CD8-positive, alpha-beta memory T cell (primary cell): ENCODE results near the gene CCDC181. TPM values are rescaled to one million over a fixed set of nuclear protein-coding genes. Genes with fewer than 3 reads are reported as not detected.

ENCODE experiments used
- CTCF ChIA-PET: fragments of 350-600 bp; sonication (Branson Sonifier 250); formaldehyde crosslinking; loops from one replicate; lab custom pipeline; 2021; ENCODE audit warnings: antibody characterized with exemption; lab: Charles Lee
- POLR2A ChIA-PET: fragments of 350-600 bp; sonication (Branson Sonifier 250); formaldehyde crosslinking; loops from one replicate; lab custom pipeline; 2021; ENCODE audit warnings: antibody characterized with exemption; lab: Charles Lee
- DNase-seq, 5 donors: peaks; one replicate each; pipeline versions ENCODE4 v3.0.0 to v3.0.0-alpha.2; 2020 to 2022; ENCODE audit warnings: mixed read lengths in 1 of 5
- H3K27ac ChIP-seq: one replicate; pipeline ENCODE4 v1.7.0; 2013; ENCODE audit warnings: low read depth, mild to moderate bottlenecking, low read length, moderate library complexity
- H3K27me3 ChIP-seq: 2 replicates; pipeline ENCODE4 v1.7.0; 2013; ENCODE audit warnings: low read length, mild to moderate bottlenecking; ENCODE audit not compliant: insufficient read depth, poor library complexity, severe bottlenecking
- H3K36me3 ChIP-seq: 2 replicates; pipeline ENCODE4 v1.7.0; 2013; ENCODE audit warnings: mild to moderate bottlenecking, low read length, moderate library complexity; ENCODE audit not compliant: insufficient read depth
- H3K4me1 ChIP-seq: 2 replicates; pipeline ENCODE4 v1.7.0; 2013; ENCODE audit warnings: mild to moderate bottlenecking, low read length, moderate library complexity; ENCODE audit not compliant: insufficient read depth
- H3K4me3 ChIP-seq: 2 replicates; pipeline ENCODE4 v1.7.0; 2013; ENCODE audit warnings: mild to moderate bottlenecking, low read length
- H3K9me3 ChIP-seq: 2 replicates; pipeline ENCODE4 v1.7.0; 2013; ENCODE audit warnings: mild to moderate bottlenecking, low read length
- H3K27ac Mint-ChIP-seq, 8 donors: one replicate each; pipeline ENCODE4 v1.8.0; 2020 to 2021; ENCODE audit warnings: mixed read lengths in 8 of 8, mild to moderate bottlenecking in 6 of 8, inconsistent platforms in 3 of 8, moderate library complexity in 3 of 8
- H3K27me3 Mint-ChIP-seq, 2 donors: one replicate each; pipeline ENCODE4 v1.8.0; 2020 to 2021; ENCODE audit warnings: mixed read lengths in 2 of 2, mild to moderate bottlenecking in 1 of 2, moderate library complexity in 1 of 2
- H3K36me3 Mint-ChIP-seq, 3 donors: one replicate each; pipeline ENCODE4 v1.8.0; 2020 to 2021; ENCODE audit warnings: mixed read lengths in 3 of 3, inconsistent platforms in 1 of 3, mild to moderate bottlenecking in 1 of 3
- H3K4me1 Mint-ChIP-seq, 3 donors: one replicate each; pipeline ENCODE4 v1.8.0; 2020 to 2021; ENCODE audit warnings: mixed read lengths in 3 of 3, inconsistent platforms in 1 of 3, mild to moderate bottlenecking in 1 of 3
- H3K4me3 Mint-ChIP-seq, 7 donors: one replicate each; pipeline ENCODE4 v1.8.0; 2020 to 2021; ENCODE audit warnings: mixed read lengths in 7 of 7, mild to moderate bottlenecking in 6 of 7, moderate library complexity in 4 of 7, inconsistent platforms in 2 of 7
- H3K9me3 Mint-ChIP-seq, 5 donors: one replicate each; pipeline ENCODE4 v1.8.0; 2020 to 2022; ENCODE audit warnings: mixed read lengths in 5 of 5, mild to moderate bottlenecking in 3 of 5, moderate library complexity in 2 of 5, inconsistent platforms in 1 of 5
- polyA plus RNA-seq: library from polyadenylated mRNA; unstranded; fragments of 300-500 nt; fragmentation: Illumina TruSeq; gene quantifications from one replicate; pipeline ENCODE4 v1.2.3, GENCODE V29; 2021
- total RNA-seq, 2 experiments: library from RNA; stranded (reverse); gene quantifications; one replicate each; pipeline ENCODE4 v1.2.3, GENCODE V29; 2021

CCDC181 gene
- total and polyA plus RNA-seq, 3 experiments from 2014 or later, result 0.24 to 0.26 TPM; not detected in 1

DNA sequence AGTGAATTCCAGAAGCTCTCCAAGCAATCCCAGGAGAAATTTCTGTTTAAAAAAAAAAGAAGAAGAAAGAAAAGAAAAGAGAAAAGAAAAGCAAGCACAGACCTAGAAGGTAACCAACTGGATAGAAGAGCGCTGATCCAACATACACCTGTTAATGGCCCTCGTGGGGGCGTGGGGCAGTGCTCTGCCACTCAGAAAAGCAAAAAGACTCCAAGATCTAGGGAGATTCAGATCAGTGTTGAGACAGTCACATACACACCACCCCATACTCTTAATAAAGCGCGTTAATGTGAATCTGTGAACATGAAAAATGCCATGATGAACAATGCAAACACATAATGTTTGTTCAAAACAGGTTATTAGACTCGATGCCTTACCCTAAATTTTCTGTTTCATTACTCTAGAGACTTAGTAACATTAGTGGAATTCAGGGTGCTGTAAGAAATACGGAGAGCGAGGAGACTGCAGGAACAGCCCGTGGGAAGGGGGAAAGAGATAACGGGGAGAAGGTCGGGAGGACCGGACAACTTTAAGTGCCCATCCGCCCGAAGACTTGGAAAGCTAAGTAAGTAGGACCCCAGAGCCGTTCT is 60.1 kb downstream of the CCDC181 start:
- H3K27me3 ChIP-seq, result no peaks in the 10 kb centered on the region
- peak overlapping the region; percentile 93 for H3K4me3 ChIP-seq
- no peak overlapping the region for H3K27ac Mint-ChIP-seq
- ChIA-PET CTCF (interaction anchor here (1.1 to 3.0 kb wide), 3 partner anchors 19 to 1025 kb away, joined by 3 to 14 read pairs (median 6); no protein-coding TSS in a partner anchor), POLR2A (interaction anchor here (0.7 to 1.0 kb wide), 3 partner anchors 61 to 1024 kb away, joined by 3 read pairs; no protein-coding TSS in a partner anchor)
- H3K4me1 ChIP-seq, result peaks cover 22% of the 10 kb centered on the region
- peaks cover 10 to 23% (median 13%) of the 10 kb centered on the region in 3 donors for H3K36me3 Mint-ChIP-seq
- no peaks in the 10 kb centered on the region for H3K9me3 ChIP-seq
- no peak overlapping the region for H3K4me3 Mint-ChIP-seq
- H3K27ac ChIP-seq, result peak overlapping the region; percentile 92
- H3K9me3 Mint-ChIP-seq, result peaks cover 0 to 3% (median 0%) of the 10 kb centered on the region in 5 donors
- H3K4me1 Mint-ChIP-seq, result peaks cover 44 to 56% (median 44%) of the 10 kb centered on the region in 3 donors
- H3K27me3 Mint-ChIP-seq, result no peaks in the 10 kb centered on the region
- peaks cover 3% of the 10 kb centered on the region for H3K36me3 ChIP-seq
- DNase-seq, result no peak

DNA sequence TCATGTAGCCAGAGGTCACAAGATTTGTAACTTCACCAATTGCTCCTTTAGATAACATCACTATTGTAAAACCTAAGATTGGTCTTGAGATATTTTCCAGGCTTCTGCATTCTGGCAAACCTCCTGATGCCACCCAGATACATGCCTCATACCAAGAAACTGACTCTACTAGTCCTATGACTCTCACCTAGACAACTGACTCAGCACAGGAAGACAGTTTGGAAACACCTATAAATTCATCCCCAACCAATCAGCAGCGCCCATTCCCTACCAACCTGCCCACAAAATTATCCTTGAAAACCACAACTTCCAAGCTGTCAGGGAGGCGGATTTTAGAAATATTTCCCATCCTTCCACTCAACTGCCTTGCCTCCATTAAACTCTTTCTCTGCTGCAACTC is 62.3 kb downstream of the CCDC181 start:
- Mint-ChIP-seq H3K27ac (peak overlapping the region in 5 of 8 donors; percentile 1 to 75 (median 23)), H3K36me3 (peaks cover 2 to 7% (median 5%) of the 10 kb centered on the region in 3 donors), H3K4me3 (no peak overlapping the region), H3K27me3 (no peaks in the 10 kb centered on the region), H3K9me3 (peaks cover 0 to 3% (median 0%) of the 10 kb centered on the region in 5 donors), H3K4me1 (peaks cover 26 to 41% (median 30%) of the 10 kb centered on the region in 3 donors)
- Histone ChIP-seq H3K27ac (no peak overlapping the region), H3K36me3 (no peaks in the 10 kb centered on the region), H3K27me3 (no peaks in the 10 kb centered on the region), H3K4me1 (peaks cover 11% of the 10 kb centered on the region), H3K9me3 (no peaks in the 10 kb centered on the region), H3K4me3 (no peak overlapping the region)
- ChIA-PET POLR2A (no interaction called here), CTCF (interaction anchor here (1.1 to 1.9 kb wide), 3 partner anchors 16 to 1022 kb away, joined by 3 to 8 read pairs (median 5); no protein-coding TSS in a partner anchor)
- no peak for DNase-seq

DNA sequence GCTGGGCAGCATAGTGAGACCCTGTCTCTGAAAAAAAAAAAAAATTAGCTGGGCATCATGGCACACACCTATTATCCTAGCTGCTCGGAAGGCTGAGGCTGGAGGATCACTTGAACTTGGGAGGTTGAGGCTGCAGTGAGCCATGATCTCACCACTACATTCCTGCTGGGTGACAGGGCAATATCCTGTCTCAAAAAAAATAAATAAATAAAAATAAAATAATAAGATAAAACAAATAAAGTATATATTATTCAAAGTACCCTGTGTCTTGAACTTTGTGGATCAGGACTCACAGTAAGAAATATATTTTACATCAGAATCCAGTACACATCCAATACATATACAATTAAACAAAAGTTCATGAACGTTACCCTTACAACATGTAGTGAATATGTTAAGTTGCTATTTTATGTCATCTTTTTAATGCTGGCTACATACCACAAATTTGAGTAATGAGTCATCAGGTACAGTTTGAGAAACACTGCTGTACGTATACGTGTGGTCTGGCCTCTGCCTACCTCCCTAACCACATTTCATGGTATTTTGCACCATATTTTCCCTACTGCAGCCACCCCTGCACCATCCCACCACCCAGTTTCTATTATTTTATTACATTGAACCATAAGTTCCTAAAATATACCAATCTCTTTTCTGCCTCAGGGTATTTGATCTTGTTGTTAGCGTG is 64.1 kb downstream of the CCDC181 start:
- Mint-ChIP-seq H3K27ac (peak overlapping the region in 7 of 8 donors; percentile 12 to 80 (median 54)), H3K4me3 (peak overlapping the region in 3 of 7 donors; percentile 38 to 59 (median 47)), H3K9me3 (peaks cover 0 to 3% (median 0%) of the 10 kb centered on the region in 5 donors), H3K4me1 (peaks cover 21 to 35% (median 24%) of the 10 kb centered on the region in 3 donors), H3K27me3 (no peaks in the 10 kb centered on the region), H3K36me3 (peaks cover 0 to 4% (median 2%) of the 10 kb centered on the region in 3 donors)
- no peaks in the 10 kb centered on the region for H3K36me3 ChIP-seq
- ChIA-PET CTCF (interaction anchor here (1.3 to 1.5 kb wide), 4 partner anchors 15 to 1020 kb away, joined by 3 to 7 read pairs (median 4); no protein-coding TSS in a partner anchor), POLR2A (interaction anchor here (0.5 kb wide), 1 partner anchor 932 kb away, joined by 3 read pairs; no protein-coding TSS in a partner anchor)
- H3K4me1 ChIP-seq, result peaks cover 5% of the 10 kb centered on the region
- H3K4me3 ChIP-seq, result no peak overlapping the region
- H3K27me3 ChIP-seq, result no peaks in the 10 kb centered on the region
- no peak overlapping the region for H3K27ac ChIP-seq
- no peaks in the 10 kb centered on the region for H3K9me3 ChIP-seq
- peak in 2 of 5 donors; percentile 7 to 51 for DNase-seq

DNA sequence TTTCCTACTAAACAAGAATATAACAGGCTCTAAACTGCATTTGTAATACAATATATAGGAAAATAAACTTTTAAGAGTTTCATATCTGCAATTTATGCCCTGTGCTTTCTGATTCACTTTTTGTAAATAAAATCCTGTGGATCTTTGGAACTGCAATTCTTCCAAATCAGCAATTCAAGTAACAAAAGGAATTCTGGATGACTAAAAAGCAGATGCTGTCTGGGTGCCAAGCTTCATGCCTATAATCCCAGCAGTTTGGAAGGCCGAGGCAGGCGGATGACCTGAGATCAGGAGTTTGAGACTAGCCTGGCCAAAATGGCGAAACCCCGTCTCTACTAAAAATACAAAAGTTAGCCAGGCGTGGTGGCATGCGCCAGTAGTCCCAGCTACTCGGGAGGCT is 66.0 kb downstream of the CCDC181 start:
- no peaks in the 10 kb centered on the region for H3K27me3 Mint-ChIP-seq
- ChIA-PET POLR2A (interaction anchor here (0.6 kb wide), 1 partner anchor 13 kb away, joined by 9 read pairs; no protein-coding TSS in a partner anchor), CTCF (interaction anchor here (1.0 to 1.5 kb wide), 2 partner anchors 13 to 1014 kb away, joined by 3 read pairs; no protein-coding TSS in a partner anchor)
- peaks cover 21 to 35% (median 24%) of the 10 kb centered on the region in 3 donors for H3K4me1 Mint-ChIP-seq
- H3K4me1 ChIP-seq, result no peaks in the 10 kb centered on the region
- no peaks in the 10 kb centered on the region for H3K9me3 ChIP-seq
- H3K27ac ChIP-seq, result no peak overlapping the region
- no peak overlapping the region for H3K4me3 Mint-ChIP-seq
- H3K36me3 ChIP-seq, result no peaks in the 10 kb centered on the region
- no peaks in the 10 kb centered on the region for H3K27me3 ChIP-seq
- H3K9me3 Mint-ChIP-seq, result peaks cover 0 to 3% (median 0%) of the 10 kb centered on the region in 5 donors
- H3K36me3 Mint-ChIP-seq, result peaks cover 0 to 4% (median 2%) of the 10 kb centered on the region in 3 donors
- no peak for DNase-seq
- no peak overlapping the region for H3K4me3 ChIP-seq
- no peak overlapping the region for H3K27ac Mint-ChIP-seq

DNA sequence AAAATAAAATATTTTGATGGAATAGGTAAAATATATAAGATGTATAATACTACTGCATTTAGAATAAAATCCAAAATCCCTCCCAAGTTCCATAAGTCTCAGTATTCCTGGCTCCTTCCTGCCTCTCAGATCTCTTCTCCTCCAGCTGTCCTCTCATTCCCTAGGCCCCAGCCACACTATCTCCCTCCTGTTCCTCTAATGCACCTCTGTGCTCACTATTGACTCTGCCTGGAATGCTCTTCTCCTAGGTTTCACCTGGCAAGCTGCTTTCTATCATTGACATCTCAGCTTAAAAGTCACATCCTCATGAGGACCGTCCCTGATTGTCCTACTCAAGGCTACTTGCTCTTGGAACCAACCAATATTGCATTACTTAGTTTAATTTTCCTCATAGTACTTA is 66.9 kb downstream of the CCDC181 start:
- H3K4me1 ChIP-seq, result no peaks in the 10 kb centered on the region
- no peaks in the 10 kb centered on the region for H3K36me3 ChIP-seq
- Mint-ChIP-seq H3K27me3 (no peaks in the 10 kb centered on the region), H3K9me3 (peaks cover 0 to 3% (median 0%) of the 10 kb centered on the region in 5 donors), H3K4me3 (no peak overlapping the region), H3K4me1 (peaks cover 21 to 35% (median 24%) of the 10 kb centered on the region in 3 donors), H3K36me3 (peaks cover 0 to 4% (median 2%) of the 10 kb centered on the region in 3 donors), H3K27ac (no peak overlapping the region)
- no peak overlapping the region for H3K27ac ChIP-seq
- no peak overlapping the region for H3K4me3 ChIP-seq
- no peaks in the 10 kb centered on the region for H3K9me3 ChIP-seq
- ChIA-PET POLR2A (no interaction called here), CTCF (no interaction called here)
- H3K27me3 ChIP-seq, result no peaks in the 10 kb centered on the region
- no peak for DNase-seq

DNA sequence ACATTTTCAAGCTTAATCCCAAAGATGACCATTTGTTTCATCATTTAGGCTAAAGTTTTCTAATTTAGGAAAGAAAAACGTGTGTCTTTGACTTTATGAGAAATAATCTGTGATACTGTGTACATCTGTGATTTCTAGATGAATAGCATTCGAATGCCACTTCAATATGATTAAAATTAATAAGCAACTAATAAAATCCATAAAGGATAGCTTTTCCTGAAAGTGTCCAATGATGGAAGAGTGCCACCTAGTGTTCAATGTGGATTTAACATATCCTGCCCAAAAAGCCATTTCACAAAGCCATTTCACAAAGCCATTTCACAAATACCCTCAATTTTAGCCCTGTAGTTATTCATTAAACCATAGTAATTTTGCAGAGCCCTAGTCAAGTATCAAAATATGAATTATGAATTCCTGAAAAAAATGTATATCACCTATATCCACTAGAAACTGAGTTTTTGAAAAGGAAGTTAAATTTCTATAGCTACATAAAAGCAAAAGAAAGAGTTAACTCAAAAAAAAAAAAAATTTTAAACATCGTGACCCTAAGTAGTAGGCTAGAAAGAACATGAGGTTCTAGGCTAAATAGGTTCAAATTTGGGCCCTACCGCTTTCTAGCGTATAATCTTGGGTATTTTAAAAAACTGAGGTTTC is 78.8 kb downstream of the CCDC181 start:
- H3K36me3 ChIP-seq, result no peaks in the 10 kb centered on the region
- H3K4me3 ChIP-seq, result no peak overlapping the region
- no peaks in the 10 kb centered on the region for H3K4me1 ChIP-seq
- CTCF ChIA-PET, result interaction anchor here (0.7 to 5.4 kb wide), 21 partner anchors 8 to 1113 kb away, joined by 3 to 65 read pairs (median 4); partner anchors contain the start of genes BLZF1 and NME7
- H3K27me3 ChIP-seq, result no peaks in the 10 kb centered on the region
- Mint-ChIP-seq H3K27me3 (no peaks in the 10 kb centered on the region), H3K27ac (no peak overlapping the region), H3K4me3 (no peak overlapping the region), H3K4me1 (peaks cover 1 to 18% (median 8%) of the 10 kb centered on the region in 3 donors), H3K36me3 (peaks cover 0 to 7% (median 0%) of the 10 kb centered on the region in 3 donors), H3K9me3 (no peaks in the 10 kb centered on the region)
- H3K27ac ChIP-seq, result no peak overlapping the region
- H3K9me3 ChIP-seq, result no peaks in the 10 kb centered on the region
- POLR2A ChIA-PET, result interaction anchor here (0.6 kb wide), 2 partner anchors 1000 to 1263 kb away, joined by 4 read pairs; no protein-coding TSS in a partner anchor
- DNase-seq, result peak in 4 of 5 donors; percentile 6 to 50 (median 42)

DNA sequence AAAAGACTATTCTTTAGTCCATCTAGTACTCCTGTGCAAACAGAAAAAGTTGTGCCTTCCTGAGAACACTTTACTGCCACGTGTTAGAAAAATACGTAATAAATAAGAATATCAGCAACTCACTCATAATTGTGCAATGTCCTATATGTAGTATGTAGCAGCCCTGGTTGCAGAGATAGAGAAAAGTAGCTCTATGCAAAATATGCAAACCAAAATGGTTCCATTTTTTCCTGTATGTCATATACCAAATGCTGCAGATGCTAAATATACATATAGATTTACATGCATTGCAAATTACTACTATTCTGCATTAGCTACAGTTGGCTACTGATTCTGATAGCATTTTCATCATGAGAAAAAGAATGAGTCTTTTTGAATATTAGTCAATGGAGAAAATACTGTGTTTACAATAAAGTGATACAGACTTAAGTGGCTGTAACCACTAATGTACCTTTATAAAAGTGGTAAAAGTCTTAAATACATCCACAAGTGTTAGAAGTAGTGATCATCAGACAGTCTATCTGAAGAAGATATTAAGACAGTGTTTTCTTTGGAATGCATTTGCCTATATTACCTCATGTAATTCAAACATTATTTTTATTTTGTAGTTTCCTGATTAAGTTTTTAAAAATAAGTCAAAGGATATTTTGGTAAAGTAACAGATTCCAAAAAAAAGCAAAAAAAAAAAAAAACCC is 79.4 kb downstream of the CCDC181 start:
- Mint-ChIP-seq H3K4me1 (peaks cover 1 to 18% (median 8%) of the 10 kb centered on the region in 3 donors), H3K4me3 (no peak overlapping the region), H3K36me3 (peaks cover 0 to 7% (median 0%) of the 10 kb centered on the region in 3 donors), H3K27ac (no peak overlapping the region), H3K9me3 (no peaks in the 10 kb centered on the region), H3K27me3 (no peaks in the 10 kb centered on the region)
- Histone ChIP-seq H3K27me3 (no peaks in the 10 kb centered on the region), H3K36me3 (no peaks in the 10 kb centered on the region), H3K4me3 (no peak overlapping the region), H3K9me3 (no peaks in the 10 kb centered on the region), H3K4me1 (no peaks in the 10 kb centered on the region), H3K27ac (no peak overlapping the region)
- DNase-seq, result no peak
- ChIA-PET CTCF (interaction anchor here (0.7 to 5.4 kb wide), 21 partner anchors 9 to 1112 kb away, joined by 3 to 65 read pairs (median 4); partner anchors contain the start of genes BLZF1 and NME7), POLR2A (interaction anchor here (0.6 to 1.7 kb wide), 3 partner anchors 999 to 1263 kb away, joined by 4 read pairs; no protein-coding TSS in a partner anchor)
